GM21529 (cell line): Measurements from ENCODE around the gene SELENOT.
A peak's percentile ranks its signal among the peaks of the same experiment; 100 is the strongest.
"Not testable (repeated sequence)": the region's sequence is repeated elsewhere in the genome, so short reads cannot be mapped to it uniquely, and the experiment has no call there.

Experiments
- ATAC-seq: cut with Tn5 transposase; IDR thresholded peaks from one replicate; pipeline ENCODE4 v1.9.1; 2021; ENCODE audit not compliant: unreplicated experiment

SELENOT gene

DNA sequence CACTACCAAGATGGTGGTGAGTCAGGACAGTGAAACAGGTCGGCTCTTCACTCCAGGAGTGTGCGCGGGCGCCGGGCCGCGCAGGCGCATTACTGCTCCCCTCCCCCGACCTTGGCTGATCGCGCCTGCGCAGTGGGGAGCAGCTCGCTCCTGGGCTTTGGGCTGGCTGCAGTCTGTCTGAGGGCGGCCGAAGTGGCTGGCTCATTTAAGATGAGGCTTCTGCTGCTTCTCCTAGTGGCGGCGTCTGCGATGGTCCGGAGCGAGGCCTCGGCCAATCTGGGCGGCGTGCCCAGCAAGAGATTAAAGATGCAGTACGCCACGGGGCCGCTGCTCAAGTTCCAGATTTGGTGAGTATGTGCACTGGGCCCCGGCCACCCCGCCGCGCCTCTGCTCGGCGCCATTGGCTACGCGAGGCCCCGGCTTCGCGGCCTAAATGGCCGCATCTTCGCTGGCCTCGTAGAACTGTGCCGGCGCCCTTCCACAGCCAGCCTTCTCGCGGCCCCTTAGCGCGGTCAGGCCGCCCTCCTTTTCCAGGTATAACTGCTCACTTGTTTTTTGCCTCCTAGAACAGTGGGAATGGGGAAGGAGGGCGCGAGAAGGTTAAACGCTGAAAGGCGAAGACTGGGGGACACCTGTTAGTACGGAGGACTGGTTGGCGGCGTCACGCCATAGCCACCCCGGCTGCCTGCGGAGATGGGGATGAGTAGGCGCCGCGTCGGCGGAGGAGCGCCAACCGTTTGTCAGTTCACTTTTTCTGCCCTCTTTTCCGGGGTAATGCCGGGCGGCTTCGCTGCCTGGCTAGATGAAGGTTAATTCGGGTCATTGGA, at the start of gene SELENOT:
Gene SELENOT, plus strand, starts transcription at position 169 of the 827 bp plus-strand sequence. Its CDS starts 42 bp downstream, at position 211.
- ATAC-seq, result peak; percentile 45

GRCh38 chr3:150555859-150556436, 47.2 kb upstream of the SELENOT start:
- no peak for ATAC-seq

- ATAC-seq, result no peak
These were observed 46.3 kb upstream of the SELENOT start for GRCh38 chr3:150556792-150557191.

GRCh38 chr3:150557725-150558124, 45.4 kb upstream of the SELENOT start:
- no peak for ATAC-seq

DNA sequence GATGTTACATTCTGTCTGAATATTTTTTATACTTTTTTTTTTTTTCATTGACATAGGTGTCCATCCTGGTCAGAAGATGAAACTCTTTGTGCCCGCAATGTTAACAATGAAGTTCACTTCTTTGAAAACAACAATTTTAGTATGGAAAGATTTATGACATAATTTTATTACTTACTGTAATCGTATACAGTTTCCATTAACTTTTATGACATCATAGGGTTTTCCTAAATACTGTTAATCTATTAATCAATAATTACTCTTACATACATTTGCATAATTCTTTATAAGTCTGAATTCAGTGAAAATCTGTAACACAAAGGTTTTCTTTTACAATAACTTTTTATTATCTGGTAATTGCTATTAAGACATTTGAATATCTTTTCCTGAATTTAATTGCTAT, 38.9 kb upstream of the SELENOT start:
- ATAC-seq, result no peak

DNA sequence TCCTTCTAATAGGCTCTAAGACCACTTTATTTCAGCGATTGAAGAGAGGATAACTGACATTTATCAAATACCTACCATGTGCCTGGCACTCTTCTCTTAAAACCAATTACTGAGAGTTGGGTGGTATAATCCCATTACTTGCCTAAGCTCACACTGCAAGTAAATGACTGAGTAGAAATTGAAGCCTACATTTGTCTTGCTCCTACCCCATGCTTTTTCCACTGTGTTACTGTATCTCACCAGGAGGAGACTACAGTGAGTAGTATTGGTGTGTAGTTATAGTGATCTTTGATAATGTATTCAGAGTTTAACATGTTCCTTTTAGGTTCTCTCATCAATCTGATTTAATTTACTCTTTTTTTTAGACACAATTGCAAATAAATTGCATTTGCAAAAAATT, 35.8 kb upstream of the SELENOT start:
- no peak for ATAC-seq

- ATAC-seq, result no peak
These were observed 25.3 kb upstream of the SELENOT start for GRCh38 chr3:150577855-150578254.

GRCh38 chr3:150581174-150581573, 21.9 kb upstream of the SELENOT start:
- ATAC-seq, result no peak

DNA sequence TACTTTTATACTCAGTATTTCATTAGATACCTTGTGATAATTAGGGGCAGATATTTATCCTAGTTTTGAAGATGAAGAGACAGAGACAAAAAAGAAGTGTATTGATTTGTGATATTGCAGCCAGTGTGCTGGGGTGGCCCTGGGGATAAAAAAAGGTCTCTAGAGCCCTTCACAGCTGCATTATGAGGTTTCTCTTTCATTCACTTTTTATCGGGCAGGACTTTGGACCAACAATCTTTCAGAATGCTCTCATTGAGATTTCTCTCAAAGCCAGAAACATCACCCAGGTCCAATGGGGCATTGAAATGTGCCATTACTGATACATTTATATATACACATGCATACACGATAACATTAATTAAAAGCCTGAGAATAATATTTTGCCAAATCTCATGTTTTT, 20.5 kb upstream of the SELENOT start:
- ATAC-seq, result peak; percentile 64

GRCh38 chr3:150583028-150583427, 20.1 kb upstream of the SELENOT start:
- peak; percentile 58 for ATAC-seq

GRCh38 chr3:150588027-150588830, 14.9 kb upstream of the SELENOT start:
- no peak for ATAC-seq

DNA sequence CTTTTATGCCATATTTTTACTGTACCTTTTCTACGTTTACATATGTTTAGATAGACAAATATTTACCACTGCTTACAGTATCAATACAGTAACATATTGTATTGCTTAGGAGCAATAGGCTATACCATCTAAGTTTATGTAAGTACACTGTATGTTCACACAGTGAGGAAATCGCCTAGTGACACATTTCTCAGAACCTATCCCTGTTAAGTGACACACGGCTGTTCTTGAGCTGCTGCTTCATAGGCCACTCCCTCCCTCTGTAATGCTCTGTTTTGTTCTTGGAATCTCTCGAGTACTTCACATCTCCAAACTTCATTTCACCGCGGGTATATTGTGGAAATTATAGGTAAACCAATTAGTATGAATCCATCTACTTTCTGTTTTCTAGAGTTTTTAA, 13.4 kb upstream of the SELENOT start:
- no peak for ATAC-seq

DNA sequence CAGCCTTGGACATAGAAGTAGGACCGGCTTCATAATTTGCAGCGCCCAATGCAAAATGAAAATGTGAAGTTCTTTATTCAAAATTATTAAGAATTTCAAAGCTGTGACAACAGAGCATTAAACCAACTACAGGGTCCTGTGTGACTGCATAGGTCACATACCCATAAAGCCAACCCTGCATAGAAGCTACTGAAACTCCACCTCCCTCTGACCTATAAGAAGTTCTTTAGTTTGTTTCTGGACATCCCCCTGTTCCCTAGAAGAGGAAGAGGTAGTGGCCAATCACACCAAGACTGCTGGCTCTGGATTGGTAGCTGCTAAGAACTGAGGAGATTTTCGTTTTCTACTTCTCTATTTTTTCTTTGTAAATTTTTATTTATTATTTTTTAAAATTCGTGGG, 9.0 kb upstream of the SELENOT start:
- ATAC-seq, result no peak

GRCh38 chr3:150597646-150598045, 5.5 kb upstream of the SELENOT start:
- ATAC-seq, result no peak

- peak; percentile 26 for ATAC-seq
These were observed 3.4 kb upstream of the SELENOT start for GRCh38 chr3:150599611-150600297.

DNA sequence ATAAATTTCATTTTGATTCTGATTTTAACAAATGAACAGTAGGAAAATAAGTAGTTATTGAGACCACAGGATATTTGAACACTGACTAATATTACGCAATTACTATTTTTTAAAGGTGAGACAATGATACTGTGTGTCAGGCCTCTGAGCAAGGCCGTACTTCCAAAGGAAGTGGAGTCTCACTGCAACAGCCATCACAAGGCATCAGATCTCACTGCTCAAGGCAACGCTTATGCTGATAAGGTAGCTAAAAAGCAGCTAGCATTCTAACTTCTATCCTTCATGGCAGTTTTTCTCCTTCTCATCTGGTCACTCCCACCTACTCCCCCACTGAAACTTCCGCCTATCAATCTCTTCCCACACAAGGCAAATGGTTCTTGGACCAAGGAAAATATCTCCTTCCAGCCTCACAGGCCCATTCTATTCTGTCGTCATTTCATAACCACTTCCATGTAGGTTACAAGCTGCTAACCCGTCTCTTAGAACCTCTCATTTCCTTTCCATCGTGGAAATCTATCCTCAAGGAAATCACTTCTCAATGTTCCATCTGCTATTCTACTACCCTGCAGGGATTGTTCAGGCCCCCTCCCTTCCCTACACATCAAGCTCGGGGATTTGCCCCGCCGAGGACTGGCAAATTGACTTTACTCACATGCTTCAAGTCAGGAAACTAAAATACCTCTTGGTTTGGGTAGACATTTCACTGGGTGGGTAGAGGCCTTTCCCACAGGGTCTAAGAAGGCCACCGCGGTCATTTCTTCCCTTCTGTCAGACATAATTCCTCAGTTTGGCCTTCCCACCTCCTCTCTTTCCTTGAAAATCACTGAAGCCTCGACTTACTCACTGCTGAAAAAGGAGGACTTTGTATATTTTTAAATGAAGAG, 2.2 kb upstream of the SELENOT start:
- not testable (repeated sequence) for ATAC-seq

- peak; percentile 3 for ATAC-seq
These were observed 532 bp upstream of the SELENOT start for GRCh38 chr3:150602426-150603152.

DNA sequence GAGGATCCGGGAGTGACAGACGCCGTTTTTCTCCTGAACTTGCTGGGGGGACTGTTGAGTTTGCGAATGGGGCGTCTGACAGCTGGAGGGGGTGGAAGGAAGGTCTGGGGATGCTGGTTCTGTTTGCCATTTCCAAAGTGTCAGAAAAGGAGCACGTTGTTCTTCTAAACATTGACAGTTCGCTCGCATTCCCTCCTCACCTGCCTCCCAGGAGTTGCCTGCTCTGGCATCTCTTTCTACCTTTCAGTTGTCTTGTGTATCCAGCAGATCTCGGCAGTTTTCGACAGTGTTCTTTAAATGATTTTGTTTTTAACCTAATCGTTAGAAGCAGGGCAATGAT, 829 bp downstream of the SELENOT start:
- ATAC-seq, result no peak

GRCh38 chr3:150605998-150606641, 3.0 kb downstream of the SELENOT start:
- ATAC-seq, result peak; percentile 10
